ENCODE measurements around the gene CDC42BPA.
"Not testable (repeated sequence)": the region's sequence is repeated elsewhere in the genome, so short reads cannot be mapped to it uniquely, and the experiment has no call there.

Gene CDC42BPA

DNA sequence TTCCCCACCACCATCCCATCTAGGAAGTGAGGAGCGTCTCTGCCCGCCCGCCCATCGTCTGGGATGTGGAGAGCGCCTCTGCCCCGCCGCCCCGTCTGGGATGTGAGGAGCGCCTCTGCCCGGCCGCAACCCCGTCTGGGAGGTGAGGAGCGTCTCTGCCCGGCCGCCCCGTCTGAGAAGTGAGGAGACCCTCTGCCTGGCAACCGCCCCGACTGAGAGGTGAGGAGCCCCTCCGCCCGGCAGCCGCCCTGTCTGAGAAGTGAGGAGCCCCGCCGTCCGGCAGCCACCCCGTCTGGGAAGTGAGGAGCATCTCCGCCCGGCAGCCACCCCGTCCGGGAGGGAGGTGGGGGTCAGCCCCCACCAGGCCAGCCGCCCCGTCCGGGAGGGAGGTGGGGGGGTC, 185.6 kb downstream of the CDC42BPA start:
- DNase-seq (ENCODE audit: low spot score) = not testable (repeated sequence)

DNA sequence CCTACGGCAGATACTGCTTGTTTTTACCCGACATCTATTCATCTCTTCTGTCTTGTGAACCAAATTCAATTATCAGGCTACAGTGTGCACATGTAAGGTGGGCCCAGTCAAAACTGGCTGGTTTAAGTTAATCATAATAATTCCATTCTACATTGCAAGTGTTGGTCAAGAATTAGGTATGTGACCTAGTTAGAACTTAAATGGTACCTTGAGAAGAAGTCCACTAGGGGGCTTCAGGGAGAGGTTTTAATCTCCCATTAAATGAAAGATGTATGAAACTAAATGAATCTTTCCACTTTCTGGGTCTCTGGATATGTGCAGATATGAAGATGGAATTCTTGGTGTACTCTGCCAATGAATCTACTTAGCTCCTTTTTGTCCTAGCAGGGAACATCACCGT, 187.1 kb downstream of the CDC42BPA start:
- DNase-seq (ENCODE audit: low spot score) = peak; percentile 2

DNA sequence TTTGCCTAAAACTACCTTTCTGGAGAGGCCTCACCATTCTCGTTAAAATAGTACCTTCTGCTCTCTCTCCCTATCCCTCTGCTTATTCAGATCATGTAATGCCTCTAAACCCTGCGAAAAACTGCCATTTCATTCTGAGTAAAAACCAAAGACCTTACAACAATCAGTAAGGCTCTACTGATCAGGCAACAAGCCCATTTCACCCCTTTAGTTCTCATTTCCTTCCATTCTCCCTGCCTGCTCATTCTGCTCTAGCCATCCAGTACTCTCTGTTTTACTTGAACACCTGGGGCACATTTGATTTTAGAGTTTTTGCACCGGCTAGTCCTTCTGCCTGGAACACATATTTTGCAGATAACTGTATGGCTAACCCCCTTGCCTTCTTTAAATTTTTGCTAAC, 190.4 kb downstream of the CDC42BPA start:
- no peak for DNase-seq (ENCODE audit: low spot score)

DNA sequence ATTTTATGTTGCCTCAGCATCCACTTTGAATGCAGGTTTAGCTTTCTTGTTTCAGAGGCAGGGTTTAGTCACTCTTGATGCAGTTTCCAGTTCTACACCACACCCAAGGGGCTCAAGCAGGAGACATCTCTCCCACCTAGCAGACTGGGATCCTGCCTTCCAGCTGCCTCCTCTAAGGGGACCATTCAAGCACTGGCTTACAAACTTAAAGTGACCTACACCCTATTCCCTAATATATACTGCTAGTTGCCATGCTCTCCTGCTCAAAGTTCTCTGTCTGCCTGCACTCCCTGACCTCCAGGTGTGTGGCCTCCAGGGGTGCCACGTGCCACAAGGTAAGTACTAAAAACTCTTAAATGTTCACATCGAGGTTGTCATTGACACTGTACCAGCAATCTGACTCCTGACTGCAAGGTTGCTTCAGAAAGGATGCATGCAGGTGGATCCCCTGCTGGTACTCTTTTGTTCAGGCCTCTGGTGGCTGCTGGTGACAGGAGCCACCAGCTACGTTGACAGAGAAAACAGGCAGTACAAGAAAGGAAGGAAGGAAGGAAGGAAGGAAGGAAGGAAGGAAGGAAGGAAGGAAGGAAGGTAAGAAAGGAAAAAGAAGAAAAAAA, 192.3 kb downstream of the CDC42BPA start:
- no peak for DNase-seq (ENCODE audit: low spot score)

DNA sequence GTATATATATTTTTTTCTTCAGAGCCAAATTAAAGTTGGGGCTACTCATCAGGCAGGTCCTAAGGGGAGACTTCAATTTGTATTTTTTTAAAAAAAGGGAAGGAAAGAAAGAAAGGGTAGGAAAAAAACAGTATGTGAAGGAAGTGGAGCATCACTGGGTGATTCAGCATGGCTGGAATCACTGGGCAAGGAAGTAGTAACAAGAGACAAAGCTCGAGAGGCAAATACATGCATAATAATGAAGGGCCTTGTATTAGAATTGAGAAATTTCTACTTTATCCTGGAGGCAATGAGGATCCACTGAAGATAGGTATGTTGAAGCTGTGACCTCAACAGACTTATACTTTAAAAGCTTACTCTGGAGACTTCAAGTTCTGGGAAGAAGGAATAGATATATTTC, 193.8 kb downstream of the CDC42BPA start:
- no peak for DNase-seq (ENCODE audit: low spot score)

DNA sequence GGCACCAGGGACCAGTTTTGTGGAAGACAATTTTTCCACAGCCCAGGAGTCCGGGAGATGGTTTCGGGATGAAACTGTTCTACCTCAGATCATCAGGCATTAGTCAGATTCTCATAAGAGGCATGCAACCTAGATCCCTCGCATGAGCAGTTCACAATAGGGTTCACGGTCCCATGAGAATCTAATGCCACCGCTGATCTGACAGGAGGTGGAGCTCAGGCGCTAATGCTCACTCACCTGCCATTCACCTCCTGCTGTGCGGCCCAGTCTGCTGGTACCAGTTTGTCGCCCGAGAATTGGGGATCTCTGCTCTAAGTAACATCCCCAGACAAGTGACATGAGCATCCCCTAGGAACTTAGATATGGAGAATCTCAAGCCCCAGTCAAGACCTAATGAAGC, 197.5 kb downstream of the CDC42BPA start:
- DNase-seq (ENCODE audit: low spot score) = no peak

DNA sequence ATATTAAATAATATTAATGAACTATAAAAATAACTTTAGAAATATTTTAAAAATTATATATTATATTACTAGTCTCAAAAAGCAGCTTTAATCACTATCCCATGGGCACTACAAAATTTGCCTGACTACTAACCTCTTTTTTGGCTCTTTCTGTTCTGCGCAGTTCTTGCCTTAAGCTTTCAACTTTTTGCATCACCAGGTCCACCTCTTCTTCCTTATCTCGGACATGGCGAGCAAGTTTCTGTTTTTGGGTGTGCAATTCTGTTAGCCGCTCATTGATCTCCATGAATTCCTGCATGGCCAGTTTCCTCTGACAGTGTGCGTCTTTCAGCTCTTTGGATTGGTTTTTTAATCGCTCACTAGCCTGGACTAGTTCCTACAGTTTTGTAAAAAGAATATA, 205.8 kb downstream of the CDC42BPA start:
- no peak for DNase-seq (ENCODE audit: low spot score)

DNA sequence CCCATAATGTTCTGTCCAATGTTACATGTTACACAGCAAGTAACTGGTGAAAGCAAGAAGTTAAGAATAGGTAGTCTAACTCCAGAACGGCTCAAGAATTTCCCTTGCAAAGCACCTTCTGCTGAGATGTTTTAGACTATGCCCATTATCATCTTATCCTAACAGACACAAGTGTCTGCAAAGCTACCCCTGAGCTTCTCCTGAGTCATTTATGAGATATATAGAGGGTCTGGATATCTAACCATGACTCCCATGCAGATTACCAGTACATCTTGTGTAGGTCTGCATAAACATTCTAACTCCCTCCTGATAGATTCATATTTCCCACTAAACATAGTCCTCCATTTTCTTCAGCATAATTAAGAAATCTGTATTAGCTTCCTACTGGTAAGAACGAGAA, 206.5 kb downstream of the CDC42BPA start:
- no peak for DNase-seq (ENCODE audit: low spot score)

DNA sequence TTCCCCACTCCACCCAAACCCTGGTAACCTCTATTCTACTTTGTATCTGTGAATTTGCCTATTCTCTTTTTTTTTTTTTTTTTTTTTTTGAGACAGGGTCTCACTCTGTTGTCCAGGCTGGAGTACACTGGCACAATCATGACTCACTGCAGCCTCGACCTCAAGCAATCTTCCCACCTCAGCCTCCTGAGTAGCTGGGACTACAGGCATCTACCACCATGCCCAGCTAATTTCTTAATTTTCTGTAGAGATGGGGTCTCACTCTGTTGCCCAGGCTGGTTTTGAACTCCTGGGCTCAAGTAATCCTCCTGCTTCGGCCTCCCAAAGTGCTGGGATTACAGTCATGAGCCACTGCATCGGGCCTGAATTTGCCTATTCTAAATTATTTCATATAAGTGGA, 213.0 kb downstream of the CDC42BPA start:
- DNase-seq (ENCODE audit: low spot score) = not testable (repeated sequence)

DNA sequence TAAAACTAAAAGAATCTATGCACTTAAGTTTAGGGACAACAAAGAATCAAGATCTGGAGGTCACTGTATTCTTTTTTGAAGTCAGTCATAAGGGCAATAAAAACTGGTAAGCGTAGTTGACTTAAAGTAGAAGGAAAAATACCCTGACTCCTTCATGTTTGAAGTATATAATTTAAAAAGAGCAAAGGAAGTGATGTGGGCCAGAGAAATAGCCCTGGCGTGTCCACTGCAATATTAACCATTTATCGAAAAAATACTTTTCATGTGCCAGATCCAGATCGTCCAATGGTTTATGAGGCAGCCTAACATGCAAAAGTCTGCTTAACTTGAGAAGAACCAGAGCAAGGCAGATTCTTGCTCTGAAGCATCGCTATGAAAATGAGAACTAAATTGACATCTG, 216.2 kb downstream of the CDC42BPA start:
- no peak for DNase-seq (ENCODE audit: low spot score)

DNA sequence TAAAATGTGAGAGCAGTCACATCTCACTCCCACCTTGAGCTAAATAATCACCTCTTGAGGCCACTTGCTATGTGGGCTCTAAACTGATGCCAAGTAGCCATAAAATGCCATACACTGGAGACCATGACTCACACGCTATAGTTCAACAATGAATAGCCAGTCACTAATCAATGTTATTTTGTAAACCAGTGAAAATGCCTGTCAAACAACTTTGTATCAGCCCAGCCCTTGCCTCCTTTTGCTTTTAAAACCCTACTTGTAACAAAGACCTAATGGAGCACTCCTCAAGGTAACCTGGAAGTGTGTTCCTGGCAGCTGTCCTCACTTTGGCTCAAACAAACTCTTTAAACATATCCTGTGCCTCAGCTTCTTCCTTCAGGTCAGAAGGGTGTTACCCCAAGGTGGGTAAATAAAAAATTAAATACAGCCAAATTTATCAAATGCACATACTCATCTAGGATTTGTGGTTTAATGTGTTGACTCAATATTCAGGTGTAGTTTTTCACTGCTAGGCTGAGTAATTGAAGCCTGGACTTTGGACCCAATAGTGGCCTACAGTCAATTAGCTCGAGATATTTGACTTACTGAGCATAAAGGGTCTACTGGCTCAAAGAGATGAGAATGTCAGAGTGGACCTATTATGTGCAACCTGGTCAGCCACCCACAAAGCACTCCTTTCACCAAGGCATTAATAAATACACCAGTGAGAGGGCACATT, 223.9 kb downstream of the CDC42BPA start:
- DNase-seq (ENCODE audit: low spot score) = no peak

DNA sequence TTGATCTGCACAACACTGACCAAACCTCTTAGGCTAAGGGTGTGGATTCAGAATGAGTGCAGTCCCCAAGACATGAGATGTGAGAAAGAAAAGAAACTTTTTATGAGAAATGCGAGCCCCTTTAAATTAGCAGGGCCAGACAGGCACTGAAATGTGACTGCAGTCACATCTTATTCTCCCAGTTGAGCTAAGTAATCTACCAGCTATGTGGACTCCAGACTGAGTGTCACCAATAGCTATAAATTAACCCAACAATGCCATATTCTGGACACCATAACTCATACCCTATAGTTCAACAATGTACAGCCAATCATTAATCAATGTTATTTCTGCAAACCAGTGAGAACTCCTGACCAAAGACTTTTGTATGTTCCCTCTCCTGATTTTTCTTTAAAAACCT, 225.0 kb downstream of the CDC42BPA start:
- DNase-seq (ENCODE audit: low spot score) = no peak

DNA sequence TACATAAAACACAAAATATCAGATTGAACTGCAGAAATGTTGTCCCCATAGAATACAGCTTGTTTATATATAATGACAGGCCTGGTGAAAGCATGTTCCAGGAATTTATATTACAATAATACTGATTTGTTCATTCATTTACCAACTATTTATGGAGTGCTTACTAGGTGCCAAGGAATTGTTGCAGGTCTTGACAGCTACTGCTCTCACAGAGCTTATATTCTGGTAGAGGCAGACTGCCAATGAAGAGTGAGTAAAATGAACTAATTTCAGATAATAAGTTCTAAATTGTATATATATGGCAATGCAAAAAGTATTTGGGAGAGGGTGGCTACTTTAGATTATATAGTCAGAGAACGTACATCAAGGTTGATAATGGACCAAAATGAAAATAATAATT, 226.2 kb downstream of the CDC42BPA start:
- no peak for DNase-seq (ENCODE audit: low spot score)

DNA sequence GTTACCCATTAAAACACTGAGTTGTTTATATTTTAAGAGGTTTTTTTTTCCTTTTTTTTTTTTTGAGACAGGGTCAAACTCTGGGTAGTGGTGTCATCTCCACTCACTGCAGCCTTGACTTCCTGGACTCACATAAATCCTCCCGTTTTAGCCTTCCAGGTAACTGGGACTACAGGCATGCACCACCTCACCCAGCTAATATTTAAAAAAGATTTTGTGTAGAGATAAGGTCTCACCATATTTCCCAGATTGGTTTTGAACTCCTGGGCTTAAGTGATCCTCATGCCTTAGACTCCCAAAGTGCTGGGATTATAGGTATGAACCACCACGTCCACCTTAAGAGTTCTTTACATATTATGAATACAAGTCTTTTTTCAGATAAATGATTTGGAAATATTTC, 231.7 kb downstream of the CDC42BPA start:
- DNase-seq (ENCODE audit: low spot score) = no peak

DNA sequence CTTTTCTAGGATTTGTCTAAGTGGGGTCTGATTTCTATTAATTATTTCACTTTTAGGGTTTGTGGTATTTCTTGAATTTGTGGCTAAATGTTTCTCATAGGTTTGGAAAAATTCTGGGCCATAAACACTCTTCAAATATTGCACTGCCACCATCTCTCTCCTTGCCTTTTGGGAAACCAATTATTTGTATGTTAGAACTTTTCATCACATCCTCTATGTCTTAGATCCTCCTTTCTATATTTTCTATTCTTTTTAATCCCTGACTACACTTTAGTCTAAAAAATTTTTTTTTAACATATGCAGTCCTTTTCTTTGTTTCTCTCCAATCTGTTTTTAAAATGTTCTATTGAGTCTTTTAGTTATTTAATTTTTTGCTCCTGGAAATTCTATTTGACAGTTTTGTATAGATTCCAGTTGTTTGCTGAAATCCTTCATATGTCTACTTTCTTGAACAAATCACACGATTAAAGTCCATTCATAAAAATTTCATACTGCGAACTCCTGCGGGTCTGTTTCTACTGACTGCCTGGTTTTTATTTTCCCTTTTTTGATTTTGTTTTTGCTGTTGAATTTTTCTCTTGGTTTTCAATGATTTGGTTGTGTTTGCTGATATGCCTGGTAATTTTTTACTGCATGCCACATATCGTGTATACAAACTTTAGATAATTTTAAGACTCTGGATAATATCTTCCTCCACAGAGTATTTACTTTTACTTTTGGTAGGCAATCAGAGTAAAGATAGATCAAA, 235.1 kb downstream of the CDC42BPA start:
- no peak for DNase-seq (ENCODE audit: low spot score)

DNA sequence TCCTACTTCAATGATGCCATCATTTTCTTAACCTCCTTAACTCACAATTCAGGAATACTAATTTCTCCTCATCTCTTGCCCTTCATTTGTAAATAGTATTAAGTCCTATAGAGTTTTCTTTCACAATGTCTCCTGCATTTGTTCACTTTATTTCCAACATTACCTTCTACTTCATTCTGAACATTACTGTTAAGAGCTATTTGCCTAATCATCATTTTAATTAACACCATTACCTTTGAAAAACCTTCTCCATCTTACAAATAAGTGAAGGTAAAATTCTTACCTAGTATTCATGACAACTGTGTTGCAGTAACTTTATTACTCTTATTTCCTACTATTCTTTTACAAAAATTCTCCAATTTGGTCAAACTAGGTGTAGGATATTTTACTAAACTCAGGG, 240.5 kb downstream of the CDC42BPA start:
- no peak for DNase-seq (ENCODE audit: low spot score)

DNA sequence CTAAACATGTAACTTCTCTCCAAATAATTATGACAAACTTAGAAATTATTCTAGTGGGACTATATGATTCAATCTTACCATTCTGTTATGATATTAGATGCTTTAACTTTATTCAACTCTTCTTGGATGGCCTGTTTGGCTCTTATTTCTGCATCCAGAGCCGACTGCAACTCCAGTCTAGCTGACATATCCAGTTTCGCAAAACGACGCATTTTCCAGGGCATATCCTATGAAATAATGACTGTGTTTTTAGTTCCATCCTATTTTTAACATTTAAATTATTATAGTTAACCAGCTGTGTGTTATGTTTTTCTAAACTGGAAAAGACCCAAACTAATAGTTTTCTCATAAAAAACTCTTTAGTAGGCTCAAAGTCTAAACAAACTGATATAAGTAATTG, 244.5 kb downstream of the CDC42BPA start:
- DNase-seq (ENCODE audit: low spot score) = no peak

DNA sequence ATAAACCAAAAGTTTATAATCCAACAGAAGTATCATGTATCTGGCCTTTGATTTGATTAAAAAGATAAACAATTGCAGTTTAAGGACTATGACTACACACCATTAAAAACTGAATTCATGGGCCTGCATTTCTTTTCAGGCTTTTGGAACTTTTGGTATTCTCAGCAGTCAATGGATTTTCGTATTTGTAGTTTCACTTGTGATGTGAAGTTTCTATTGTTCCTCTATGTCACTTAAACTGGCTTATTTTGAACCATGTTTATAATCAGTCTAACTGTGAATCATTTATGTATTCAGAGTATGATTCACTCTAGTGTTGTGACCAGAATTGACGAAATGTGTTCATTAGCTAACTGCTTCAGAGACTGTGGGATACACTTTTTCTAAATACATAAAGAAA, 245.3 kb downstream of the CDC42BPA start:
- DNase-seq (ENCODE audit: low spot score) = no peak

DNA sequence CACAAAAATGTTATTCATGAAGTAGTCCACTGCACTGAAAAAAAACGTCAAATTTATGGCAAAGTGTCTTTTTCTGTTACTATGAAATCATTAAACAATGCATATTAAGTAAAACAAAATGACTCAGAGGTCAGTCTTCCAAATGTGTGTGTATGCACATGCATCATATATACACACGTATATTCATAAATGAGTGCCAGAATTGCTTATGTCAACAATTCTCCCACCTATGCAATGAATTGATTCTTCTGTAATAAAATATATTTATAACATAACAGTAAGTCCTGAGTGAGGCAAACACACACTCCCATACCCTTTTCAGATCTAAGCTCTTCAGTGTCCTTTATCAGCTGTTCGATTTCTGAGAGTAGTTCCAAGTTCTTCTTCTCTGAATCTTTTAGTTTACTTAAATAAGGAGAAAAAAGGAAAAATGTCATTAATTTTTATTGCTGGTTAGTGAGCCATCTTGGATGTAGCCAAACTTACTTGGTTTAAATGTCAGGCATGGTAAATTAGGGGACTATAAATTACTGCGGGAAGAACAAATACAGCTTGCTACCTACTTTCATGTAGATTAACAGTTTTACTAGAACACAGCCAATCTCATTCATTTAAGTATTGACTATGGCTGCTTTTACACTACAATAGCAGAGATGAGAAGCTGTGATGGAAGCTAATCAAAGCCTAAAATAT, 246.3 kb downstream of the CDC42BPA start:
- DNase-seq (ENCODE audit: low spot score) = no peak

DNA sequence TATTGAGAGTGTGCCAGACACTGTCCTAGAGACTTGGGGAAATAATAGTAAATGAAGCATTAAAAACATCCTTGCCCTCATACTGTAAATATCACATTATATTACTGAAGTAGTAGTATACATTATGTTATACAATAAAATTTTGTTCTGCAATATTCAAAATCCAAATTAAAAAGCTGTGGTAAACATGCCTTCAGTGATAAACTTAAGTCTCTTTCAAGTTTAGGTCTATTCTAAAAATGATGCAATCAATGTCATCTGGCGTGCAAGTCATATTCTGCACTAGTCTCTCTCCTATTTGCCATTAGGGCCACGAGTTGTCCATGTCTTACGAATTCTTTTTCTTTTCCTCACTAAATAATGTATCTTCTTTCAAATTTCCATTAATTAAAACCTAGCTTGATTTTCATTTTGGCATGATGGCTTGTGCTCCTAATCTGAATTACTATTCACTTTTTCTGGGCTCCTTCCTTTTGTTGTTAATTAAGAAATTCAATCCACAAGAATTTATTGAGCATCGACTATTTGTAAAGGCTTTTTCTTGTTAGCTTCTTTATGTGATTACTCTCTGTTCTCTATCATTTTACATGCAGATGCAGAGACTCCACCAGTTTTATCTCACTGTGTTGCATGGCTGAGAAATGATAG, 247.5 kb downstream of the CDC42BPA start:
- no peak for DNase-seq (ENCODE audit: low spot score)

DNA sequence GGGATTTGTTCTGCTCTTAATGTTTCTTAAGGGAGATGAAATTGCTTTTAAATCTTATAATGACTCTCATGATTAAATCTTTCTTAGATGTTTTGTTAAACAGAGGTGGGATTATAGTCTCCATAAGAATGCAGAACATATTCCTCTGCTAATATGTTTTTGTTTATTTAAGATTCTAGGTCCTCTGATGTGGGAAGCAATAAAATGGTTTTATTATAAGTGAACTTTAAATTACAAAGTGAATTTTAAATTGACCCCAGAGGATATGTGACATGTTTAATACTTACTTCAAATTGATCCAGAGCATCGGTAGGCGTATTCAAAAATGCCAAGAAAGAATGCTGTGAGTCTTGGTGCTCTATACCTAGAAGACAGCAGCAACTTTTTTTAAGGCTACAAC, 248.8 kb downstream of the CDC42BPA start:
- no peak for DNase-seq (ENCODE audit: low spot score)

DNA sequence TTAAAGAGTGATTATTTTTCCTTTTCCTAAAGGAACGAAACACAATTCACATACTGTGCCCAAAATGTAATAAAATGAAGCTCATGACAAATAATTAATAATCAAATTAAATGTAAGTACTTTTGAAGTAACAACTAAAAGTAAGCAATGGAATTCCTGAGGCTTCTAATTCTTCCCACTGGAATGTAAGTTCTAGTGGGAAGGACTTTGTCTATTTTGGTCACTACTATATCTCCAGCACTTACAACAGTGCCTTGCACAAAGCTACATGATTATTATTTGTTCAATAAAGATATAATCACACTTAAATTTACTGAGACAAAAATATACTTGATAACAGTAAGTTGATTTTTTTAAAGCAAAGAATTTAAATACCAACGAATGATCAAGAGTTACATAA, 249.4 kb downstream of the CDC42BPA start:
- no peak for DNase-seq (ENCODE audit: low spot score)
